GDM1 (cell line): ENCODE measurements around the gene CABP4.
"Not testable (repeated sequence)": the region's sequence is repeated elsewhere in the genome, so short reads cannot be mapped to it uniquely, and the experiment has no call there.

Experiments used
- DNase-seq: peaks from one replicate; lab custom pipeline; 2025; lab: John Stamatoyannopoulos, UW

The CABP4 gene

DNA sequence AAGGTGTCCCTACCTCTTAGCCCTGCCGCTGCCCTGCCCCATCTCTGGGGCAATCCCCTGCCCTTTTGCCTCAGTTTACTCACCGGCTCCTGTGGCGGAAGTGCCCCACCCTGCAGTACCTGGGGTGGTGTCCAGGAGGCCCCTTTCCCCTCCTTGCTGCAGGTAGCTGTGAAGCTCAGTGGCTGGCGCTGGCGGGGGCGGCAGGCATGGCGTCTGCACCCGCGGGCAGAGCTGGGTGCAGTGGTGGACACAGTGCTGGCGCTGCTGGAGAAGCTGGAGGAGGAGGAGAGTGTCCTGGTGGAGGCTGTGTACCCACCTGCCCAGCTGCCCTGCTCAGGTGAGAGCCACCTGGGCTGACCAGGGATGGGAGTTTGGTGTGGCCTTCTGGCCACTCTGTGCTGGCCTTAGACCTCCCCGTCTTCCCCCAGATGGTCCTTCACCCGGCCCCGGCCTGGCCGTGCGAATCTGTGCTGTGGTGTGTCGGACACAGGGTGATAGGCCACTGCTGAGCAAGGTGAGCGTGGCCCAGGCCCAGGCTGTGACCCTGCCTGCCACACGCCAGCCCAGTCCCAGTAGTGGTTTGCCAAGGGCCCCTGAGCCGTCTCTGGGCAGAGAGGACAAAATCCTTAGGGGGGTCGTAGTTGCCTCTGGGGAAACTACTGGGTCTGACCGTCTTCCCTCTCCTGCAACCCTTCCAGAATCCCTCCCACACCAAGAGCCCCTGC is 35.7 kb upstream of the CABP4 start:
- no peak for DNase-seq

DNA sequence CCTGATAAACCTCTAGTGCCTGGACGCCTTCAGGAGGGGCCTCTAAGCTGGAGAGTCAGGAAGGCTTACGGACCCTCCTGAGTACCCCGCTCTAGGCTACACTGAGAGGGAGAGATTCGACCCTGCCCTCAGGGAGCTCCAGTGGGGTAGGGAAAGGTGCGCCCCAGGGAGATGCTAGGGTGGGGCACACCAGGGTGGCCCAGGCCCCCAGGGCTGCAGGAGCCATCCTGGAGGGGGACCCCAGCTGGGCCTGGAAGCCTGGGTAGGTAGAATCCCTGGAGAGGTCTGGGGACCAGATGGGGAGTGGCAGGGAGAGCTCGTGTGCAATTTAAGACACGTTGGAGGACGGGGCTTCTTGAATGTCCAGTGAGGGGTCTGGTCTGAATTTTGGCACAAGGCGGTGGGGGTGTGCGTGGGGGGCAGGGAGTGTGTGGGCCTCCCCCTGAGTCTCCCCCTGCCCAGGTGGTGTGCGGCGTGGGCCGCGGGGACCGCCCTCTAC is 35.0 kb upstream of the CABP4 start:
- no peak for DNase-seq

DNA sequence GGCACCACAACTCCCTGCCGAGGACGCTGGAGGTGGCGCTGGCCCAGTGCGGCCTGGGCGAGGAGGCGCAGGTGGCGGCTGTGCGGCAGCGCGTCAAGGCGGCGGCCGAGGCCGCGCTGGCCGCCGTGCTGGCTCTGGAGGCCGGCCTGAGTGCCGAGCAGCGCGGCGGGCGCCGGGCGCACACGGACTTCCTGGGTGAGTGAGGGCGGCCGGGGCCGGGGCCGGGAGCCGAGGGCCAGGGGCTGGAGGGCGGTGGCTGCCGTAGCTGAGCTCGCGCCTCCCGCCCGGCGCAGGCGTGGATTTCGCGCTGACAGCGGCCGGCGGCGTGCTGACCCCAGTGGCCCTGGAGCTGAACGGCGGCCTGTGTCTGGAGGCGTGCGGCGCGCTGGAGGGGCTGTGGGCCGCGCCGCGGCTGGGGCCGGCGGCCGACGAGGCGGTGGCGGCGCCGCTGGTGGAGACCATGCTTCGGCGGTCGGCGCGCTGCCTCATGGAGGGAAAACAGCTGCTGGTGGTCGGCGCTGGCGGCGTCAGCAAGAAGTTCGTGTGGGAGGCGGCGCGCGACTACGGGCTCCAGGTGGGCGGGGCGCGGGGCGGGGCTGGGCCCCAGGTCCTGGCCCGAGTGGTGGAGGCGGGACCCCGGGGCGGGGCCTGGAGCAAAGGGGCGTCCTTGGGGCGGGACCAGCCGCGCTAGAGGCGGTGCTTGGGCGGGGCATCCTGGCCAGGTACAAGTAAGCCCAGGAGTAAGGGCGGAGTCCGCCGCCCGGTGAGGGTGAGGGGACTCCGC is 34.3 kb upstream of the CABP4 start:
- peak; percentile 89 for DNase-seq

DNA sequence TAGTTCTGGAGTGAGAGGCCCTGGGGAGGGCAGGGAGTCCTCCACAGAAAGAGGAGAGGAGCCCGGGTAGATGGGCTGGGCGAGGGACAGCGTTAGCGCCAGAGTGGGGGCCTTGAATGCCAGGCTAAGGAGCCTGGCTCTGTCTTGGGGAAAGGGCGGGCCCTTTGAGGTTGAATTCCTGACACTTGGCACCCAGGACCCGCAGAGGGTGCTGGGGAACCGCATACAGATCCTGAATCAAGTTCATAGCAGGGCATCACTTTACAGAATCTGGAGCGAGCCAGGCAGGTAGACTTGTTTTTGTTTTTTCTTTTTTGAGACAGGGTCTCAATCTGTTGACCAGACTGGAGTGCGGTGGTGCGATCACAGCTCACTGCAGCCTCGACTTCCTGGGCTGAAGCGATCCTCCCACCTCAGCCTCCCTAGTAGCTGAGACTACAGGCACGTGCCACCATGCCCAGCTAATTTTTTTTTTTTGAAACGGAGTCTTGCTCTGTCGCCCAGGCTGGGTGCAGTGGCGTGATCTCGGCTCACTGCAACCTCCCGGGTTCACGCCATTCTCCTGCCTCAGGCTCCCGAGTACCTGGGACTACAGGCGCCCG is 33.6 kb upstream of the CABP4 start:
- no peak for DNase-seq

DNA sequence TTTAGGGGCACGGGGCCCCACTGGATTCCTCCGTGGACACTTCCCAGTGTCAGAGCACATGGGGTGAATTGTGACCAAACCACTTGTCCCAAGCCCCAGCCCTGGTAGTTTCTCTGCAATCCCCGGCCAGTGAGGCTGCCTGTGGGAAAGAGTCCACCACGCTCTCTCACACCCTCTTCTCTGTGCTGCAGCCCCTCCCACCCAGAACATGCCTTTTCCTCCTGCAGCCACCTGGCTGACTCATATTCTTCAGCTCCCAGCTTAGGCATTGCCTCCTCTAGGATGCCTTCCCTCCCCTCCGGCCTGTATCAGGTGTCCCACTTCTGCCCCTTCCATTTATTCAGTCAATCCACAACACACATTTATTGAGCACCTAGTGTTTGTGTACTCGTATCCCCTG is 32.3 kb upstream of the CABP4 start:
- DNase-seq = no peak

DNA sequence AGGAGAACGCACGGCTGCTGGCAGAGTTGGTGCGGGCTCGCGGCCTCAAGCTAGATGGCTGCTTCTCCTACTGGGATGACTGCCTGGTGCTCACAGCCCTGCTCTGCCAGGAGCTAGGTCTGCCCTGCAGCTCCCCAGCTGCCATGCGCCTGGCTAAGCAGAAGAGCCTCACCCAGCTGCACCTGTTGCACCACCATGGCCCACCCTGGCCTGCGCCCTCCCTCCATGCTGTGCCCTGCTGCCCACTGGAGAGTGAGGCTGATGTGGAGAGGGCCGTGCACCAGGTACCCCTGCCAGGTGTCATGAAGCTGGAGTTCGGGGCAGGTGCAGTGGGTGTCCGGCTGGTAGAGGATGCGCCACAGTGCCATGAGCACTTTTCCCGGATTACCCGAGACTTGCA is 31.7 kb upstream of the CABP4 start:
- no peak for DNase-seq

DNA sequence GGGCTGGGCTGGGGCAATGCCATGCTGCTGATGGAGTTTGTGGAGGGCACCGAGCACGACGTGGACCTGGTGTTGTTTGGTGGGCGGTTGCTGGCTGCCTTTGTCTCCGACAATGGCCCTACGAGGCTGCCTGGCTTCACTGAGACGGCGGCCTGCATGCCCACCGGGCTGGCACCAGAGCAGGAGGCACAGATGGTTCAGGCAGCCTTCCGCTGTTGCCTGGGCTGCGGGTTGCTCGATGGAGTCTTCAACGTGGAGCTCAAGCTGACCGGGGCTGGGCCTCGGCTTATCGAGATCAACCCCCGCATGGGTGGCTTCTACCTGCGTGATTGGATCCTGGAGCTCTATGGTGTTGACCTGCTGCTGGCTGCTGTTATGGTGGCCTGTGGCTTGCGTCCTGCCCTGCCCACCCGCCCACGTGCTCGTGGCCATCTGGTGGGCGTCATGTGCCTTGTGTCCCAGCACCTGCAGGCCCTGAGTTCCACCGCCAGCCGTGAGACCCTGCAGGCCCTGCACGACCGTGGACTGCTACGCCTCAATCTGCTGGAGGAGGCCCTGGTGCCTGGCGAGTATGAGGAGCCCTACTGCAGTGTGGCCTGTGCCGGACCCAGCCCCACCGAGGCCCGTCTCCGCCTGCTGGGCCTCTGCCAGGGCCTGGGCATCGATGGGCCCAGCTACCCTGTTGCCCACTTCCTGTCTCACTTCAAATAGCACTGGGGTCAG is 31.1 kb upstream of the CABP4 start:
- no peak for DNase-seq

DNA sequence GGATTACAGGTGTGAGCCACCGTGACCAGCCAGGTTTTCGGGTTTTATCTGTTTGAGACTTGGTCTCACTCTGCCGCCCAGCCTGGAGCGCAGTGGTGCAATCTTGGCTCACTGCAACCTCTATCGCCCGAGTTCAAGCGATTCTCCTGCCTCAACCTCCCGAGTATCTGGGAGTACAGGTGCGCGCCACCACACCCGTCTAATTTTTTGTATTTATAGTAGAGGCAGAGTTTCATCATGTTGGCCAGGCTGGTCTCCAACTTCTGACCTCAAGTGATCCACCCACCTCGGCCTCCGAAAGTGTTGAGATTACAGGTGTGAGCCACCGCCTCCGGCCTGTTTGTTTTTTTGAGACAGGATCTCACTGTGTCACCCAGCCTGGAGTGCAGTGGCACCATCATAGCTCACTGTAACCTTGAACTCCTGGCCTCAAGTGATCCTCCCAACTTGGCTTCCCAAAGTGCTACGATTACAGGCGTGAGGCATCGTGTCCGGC is 27.7 kb upstream of the CABP4 start:
- not testable (repeated sequence) for DNase-seq

DNA sequence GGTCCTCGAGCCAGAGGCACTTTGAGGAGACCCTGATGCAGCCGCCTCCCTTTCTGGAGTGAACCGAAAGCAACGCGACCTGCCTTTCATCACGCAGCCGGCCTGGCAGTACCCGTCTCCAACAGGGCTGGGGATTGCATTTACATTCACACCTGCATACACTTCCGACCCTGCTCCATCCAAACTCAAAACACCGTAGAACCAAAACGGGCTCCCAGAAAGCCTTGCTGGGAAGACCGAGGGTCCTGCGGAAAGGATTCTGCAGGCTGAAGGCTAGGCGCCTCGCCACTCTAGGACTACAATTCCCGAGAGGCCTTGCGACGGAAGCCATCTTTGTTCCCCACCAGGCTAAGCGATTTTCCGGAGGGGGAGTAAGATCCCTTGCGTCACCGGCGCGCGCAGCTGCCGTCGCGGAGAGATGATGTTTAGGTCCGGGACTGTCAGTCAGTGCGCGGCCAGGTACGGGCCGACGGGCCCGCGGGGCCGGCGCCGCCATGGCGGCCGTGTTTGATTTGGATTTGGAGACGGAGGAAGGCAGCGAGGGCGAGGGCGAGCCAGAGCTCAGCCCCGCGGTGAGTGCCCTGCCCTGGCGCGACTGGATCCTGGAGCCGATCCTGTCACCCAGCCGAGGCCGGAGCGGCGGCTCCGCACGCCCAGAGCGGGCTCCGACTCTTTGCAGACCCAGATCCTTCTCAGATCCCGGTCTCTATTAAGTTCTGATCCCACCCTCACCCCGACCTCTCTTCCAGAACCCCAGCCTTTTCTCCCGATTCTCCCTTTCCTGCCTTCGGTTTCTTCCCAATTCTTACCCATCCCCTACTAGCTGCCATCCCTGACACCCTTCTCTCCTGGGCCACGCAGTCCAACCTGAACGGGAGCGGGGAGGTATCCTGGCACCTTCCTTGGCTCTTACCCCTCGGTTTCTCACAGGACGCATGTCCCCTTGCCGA is 26.8 kb upstream of the CABP4 start, which contains the start of gene RPS6KB2:
RPS6KB2 (plus strand) TSS at position 443 of the 950 bp plus-strand sequence; CDS start at position 495, 52 bp downstream.
- DNase-seq = peak; percentile 93

DNA sequence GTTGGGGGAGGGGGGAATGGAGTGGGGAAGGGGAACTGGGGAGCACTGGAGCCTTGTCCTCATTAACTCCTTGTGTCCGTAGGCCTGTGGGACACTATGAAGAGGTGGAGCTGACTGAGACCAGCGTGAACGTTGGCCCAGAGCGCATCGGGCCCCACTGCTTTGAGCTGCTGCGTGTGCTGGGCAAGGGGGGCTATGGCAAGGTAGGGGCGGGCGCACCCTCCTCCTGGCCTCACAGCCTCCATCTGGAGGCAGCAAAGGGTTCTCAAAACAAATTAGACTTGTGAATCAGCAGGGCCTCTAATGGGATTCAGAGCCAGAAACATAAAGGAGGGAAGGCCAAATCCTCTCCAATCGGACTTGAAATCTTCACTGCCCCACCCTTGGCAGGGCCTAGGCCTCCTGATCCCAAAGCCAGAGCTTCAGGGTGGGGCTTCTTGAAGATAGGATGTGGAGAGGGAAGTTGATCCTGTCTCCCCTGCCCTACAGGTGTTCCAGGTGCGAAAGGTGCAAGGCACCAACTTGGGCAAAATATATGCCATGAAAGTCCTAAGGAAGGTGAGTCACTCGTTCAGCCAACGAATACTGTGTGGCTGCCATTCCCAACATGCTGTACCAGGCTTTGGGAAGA is 26.0 kb upstream of the CABP4 start:
- DNase-seq = no peak

DNA sequence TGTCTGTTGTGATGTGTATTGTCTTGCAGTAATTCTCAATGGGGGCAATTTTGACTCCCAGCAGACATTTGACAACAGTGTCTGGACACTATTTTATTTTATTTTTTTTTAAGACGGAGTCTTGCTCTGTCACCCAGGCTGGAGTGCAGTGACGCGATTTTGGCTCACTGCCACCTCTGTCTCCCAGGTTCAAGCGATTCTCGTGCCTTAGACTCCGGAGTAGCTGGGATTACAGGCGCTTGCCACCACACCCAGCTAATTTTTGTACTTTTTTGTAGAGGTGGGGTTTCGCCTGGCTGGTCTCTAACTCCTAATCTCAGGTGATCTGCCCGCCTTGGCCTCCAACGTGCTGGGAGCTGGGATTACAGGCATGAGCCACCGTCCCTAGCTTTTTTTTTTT is 25.4 kb upstream of the CABP4 start:
- no peak for DNase-seq

DNA sequence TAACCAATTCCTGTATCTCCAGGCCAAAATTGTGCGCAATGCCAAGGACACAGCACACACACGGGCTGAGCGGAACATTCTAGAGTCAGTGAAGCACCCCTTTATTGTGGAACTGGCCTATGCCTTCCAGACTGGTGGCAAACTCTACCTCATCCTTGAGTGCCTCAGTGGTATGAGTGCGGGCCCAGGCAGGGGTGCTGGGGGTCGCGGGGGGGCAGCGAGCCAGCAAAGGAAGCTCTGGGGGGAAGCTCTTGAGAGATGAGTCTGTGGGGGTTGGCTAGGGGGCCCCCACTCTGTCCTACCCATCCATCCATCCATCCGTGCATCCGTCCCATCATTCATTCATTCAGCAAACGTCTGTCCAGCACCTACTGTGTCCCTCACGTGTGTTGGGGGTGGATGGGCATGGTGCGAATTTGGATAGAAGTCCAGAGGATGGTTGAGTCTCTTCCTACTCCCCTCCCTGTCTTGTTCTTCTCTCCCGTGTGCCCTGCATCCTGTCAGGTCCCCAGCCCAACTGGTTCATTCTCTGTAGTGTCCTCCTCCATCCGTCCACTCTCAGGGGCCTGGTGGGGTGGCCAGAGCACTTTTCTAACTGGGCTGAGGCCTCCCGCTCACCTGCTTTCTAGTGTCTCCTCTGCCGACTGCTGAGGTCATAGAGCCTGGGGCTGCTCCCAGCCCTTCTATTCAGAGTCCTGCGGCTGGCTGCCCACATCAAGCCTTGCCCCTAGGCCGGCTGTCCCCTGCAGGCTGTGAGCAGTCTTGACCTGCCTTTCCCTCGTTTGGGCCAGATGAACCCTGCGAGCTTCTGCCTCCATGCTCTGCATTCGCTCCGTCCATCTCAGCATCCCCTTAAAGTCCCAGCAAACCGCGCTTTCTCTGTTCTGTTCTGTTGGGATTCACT is 23.6 kb upstream of the CABP4 start:
- DNase-seq = no peak

DNA sequence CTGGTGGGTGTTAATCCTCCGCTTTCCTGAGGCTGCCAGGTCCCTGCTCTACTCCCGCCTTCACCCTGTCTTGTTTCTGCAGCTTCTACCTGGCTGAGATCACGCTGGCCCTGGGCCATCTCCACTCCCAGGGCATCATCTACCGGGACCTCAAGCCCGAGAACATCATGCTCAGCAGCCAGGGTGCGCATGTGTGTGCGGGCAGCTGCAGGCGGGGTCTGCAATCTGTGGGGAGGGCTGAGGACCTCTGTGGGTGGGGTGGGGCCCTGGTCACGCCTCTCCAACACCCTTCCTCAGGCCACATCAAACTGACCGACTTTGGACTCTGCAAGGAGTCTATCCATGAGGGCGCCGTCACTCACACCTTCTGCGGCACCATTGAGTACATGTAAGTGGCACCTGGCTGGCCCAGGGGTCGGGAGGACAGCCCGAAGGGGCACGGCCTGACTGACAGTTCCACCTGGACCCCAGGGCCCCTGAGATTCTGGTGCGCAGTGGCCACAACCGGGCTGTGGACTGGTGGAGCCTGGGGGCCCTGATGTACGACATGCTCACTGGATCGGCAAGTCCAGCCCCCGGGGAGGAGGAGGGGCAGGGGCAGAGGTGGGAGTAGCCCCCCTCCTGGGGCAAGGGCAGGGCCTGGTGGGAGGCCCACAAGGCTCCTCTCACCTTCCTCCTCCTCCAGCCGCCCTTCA is 22.4 kb upstream of the CABP4 start:
- no peak for DNase-seq

DNA sequence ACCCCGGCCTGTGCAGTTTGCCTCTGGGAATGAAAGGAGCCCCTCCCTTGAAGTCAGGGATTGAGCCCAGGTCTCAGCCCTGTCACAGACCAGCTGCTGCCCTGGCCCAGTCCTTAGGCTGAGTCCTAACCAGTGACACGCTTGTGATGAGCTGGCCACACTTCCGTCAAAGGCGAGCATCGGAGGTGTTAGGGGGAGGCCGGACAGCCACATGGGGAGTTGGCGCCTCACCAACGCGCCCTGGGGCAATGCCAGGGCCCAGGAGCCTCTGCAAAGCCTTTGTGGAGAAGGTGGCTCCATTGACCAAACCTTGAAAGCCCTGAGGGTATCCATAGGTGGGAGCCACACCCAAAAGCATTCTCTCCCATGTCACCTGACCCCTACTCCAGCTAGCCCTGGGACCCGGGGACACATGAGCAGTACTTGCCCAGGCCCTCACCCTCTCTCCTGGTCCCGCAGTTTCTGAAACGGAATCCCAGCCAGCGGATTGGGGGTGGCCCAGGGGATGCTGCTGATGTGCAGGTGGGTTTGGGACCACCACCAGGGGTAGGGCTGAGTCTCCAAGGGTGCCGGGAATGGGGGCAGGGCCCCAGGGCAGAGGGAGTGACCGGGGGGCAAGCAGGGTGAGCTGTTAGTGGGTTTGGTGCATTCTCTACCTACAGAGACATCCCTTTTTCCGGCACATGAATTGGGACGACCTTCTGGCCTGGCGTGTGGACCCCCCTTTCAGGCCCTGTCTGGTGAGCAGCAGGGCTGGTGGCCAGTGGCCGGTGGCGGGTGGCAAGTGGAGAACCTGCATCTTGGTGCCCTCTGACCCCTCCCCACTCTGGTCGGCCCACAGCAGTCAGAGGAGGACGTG is 21.4 kb upstream of the CABP4 start:
- DNase-seq = no peak

DNA sequence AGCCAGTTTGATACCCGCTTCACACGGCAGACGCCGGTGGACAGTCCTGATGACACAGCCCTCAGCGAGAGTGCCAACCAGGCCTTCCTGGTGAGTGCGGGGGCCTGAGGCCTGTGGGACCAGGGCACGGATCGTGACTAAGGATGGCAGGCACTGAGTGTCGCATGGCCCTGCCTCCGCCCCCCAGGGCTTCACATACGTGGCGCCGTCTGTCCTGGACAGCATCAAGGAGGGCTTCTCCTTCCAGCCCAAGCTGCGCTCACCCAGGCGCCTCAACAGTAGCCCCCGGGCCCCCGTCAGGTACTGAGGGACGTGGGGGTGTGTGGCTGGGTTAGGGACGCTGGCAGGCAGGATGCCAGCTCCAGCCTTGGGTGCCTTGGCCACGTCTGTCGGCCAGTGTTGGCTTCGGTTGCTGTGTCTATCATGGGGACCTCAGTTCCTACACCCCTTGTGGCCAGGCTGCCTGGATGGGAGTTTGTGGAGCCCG is 20.7 kb upstream of the CABP4 start:
- no peak for DNase-seq

DNA sequence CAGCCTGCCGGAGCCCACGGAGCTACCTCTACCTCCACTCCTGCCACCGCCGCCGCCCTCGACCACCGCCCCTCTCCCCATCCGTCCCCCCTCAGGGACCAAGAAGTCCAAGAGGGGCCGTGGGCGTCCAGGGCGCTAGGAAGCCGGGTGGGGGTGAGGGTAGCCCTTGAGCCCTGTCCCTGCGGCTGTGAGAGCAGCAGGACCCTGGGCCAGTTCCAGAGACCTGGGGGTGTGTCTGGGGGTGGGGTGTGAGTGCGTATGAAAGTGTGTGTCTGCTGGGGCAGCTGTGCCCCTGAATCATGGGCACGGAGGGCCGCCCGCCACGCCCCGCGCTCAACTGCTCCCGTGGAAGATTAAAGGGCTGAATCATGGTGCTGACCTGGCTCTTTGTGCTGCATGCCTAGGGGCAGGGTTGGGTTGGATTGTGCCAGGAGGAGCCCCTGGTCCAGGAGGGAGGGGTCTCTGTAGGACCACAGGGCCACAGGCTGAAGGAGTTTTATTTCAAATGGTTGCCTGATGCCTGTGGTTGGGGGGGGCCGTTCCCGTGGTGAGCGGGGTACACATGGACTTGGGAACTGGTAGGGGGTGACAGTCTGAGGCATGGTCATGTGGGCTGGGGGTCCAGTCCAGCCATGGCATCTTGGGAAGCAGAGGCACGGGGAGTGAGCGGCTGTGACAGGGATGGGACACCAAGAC is 20.0 kb upstream of the CABP4 start:
- no peak for DNase-seq
